ENCODE results near the gene JCAD. TPM values are rescaled to one million over a fixed set of nuclear protein-coding genes. Genes with fewer than 3 reads are reported as not detected.

JCAD gene
- total RNA-seq, 1 donor from 2014 or later = not detected

DNA sequence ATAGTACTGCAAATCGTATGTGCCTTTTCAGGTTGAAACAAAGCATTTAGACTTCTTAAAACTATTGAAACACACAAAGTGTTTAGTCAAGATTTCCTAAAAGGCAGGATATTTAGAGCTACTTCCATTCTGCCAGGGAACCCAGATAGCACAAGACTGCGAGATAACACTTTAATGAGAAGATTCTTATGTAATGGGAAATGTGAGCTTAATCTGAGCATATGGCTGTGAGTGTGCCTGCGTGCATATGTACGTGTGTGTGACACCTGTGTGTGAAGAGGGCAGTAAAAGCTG, 14.3 kb upstream of the JCAD start:
- Mint-ChIP-seq H3K9me3 (no peaks in the 10 kb centered on the region), H3K4me3 (no peak overlapping the region), H3K36me3 (ENCODE audit: low read depth) (no peaks in the 10 kb centered on the region), H3K27ac (no peak overlapping the region), H3K4me1 (no peaks in the 10 kb centered on the region), H3K27me3 (peaks cover 4% of the 10 kb centered on the region)
- POLR2A ChIA-PET = no interaction called here
- CTCF ChIA-PET = no interaction called here
- ATAC-seq (ENCODE audit: low read depth) (no peak), DNase-seq (no peak)
- intact Hi-C loops (cut with micrococcal nuclease) = no loop called here
- TF ChIP-seq, protein P1, sequence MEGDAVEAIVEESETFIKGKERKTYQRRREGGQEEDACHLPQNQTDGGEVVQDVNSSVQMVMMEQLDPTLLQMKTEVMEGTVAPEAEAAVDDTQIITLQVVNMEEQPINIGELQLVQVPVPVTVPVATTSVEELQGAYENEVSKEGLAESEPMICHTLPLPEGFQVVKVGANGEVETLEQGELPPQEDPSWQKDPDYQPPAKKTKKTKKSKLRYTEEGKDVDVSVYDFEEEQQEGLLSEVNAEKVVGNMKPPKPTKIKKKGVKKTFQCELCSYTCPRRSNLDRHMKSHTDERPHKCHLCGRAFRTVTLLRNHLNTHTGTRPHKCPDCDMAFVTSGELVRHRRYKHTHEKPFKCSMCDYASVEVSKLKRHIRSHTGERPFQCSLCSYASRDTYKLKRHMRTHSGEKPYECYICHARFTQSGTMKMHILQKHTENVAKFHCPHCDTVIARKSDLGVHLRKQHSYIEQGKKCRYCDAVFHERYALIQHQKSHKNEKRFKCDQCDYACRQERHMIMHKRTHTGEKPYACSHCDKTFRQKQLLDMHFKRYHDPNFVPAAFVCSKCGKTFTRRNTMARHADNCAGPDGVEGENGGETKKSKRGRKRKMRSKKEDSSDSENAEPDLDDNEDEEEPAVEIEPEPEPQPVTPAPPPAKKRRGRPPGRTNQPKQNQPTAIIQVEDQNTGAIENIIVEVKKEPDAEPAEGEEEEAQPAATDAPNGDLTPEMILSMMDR (IDR thresholded peaks at IDR 0.05) = no peak

DNA sequence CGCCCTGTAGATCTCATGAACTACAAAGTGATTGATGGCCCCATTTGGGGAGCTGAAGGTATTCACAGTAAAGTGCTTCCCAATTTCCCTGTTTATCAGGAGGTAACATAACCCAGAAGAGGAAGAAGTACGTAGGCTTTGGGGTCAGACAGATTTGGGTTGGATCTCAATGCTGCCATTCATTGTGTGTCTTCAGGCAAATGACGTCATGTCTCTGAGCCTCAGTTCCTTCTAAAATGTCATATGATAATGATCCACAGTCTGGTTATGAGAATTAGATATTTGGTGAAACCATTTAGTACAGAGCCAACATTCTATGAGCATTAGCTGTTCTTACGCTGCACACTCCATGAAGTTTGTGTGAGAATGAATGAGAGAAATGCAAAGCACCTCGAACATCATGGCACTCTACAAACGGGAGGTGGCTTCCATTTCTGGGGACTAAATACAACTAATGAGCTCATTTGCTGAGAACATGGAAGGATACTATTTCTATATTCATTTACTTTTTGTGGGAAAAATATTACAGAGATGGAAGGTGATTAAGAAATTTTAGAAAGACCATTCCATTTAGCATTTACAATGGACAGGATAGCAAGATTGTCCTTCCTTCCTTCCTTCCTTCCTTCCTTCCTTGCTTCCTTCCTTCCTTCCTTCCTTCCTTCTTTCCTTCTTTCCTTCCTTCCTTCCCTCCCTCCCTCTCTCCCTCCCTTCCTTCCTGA, 13.8 kb upstream of the JCAD start:
- ATAC-seq (ENCODE audit: low read depth) = no peak
- Mint-ChIP-seq H3K4me3 (no peak overlapping the region), H3K36me3 (ENCODE audit: low read depth) (no peaks in the 10 kb centered on the region), H3K9me3 (no peaks in the 10 kb centered on the region), H3K27ac (no peak overlapping the region), H3K4me1 (no peaks in the 10 kb centered on the region), H3K27me3 (peaks cover 4% of the 10 kb centered on the region)
- ChIA-PET CTCF (no interaction called here), POLR2A (no interaction called here)
- TF ChIP-seq, protein P1 (IDR thresholded peaks at IDR 0.05) = no peak
- DNase-seq = no peak
- intact Hi-C loops (cut with micrococcal nuclease) = no loop called here

DNA sequence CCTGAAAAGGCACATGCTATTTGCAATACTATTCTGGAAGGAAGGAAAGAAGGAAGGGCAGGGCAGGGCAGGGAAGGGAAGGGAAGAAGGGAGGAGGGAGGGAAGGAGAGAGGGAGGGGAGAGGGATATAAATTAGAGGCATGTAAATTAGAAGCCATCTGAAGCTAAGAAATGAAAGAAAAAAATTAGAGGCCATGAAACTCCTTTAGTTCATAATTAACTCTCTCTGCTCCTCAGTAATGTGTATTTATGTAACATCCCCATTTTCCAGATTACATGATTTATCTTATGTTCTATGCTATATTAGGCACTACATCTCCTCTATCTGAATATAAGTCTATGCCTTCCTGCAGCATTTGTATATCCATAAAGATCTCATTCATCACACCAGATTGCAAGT, 12.7 kb upstream of the JCAD start:
- CTCF ChIA-PET = no interaction called here
- intact Hi-C loops (cut with micrococcal nuclease) = no loop called here
- POLR2A ChIA-PET = no interaction called here

DNA sequence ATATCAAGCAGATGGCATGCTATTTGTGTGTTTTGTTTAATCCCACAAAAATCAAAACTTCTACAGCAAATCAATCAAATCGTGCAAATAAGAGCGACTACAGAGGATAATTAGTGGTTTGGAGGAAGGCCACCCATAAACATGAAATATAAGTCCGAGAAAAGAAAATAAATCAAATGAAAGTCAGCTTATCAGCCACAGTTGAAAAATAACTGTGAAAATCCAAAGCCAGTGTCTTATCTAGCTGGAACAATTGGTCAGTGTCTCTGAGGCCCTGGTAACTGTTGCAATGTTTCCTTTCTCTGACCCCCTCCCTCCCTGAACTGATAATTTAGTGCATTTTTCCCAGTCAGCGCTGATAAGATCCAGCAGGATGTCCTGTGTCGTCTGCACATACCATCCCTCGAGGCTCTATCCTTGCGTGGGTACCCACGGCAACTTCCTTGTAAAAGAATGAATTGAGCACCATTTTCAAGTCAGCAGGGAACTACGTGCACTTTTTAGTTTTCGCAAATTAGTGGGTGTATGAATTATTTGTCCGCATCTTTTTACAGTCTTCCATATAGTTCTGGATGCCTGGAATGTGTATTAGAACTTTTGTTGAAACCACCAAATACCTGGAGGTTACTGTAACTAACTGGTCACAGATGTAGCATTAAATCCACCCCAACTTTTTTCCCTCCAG, 10.8 kb upstream of the JCAD start:
- TF ChIP-seq, protein P1 (IDR thresholded peaks at IDR 0.05) = no peak
- intact Hi-C loops (cut with micrococcal nuclease) = no loop called here
- H3K4me1 Mint-ChIP-seq = no peaks in the 10 kb centered on the region

More for the DNA sequence above, 12.7 kb upstream of the JCAD start:
- DNase-seq (no peak), ATAC-seq (ENCODE audit: low read depth) (no peak)
- H3K4me3 Mint-ChIP-seq = no peak overlapping the region
- H3K4me1 Mint-ChIP-seq = no peaks in the 10 kb centered on the region
- TF ChIP-seq, protein P1 (IDR thresholded peaks at IDR 0.05) = no peak
- peaks cover 4% of the 10 kb centered on the region for H3K27me3 Mint-ChIP-seq
- H3K27ac Mint-ChIP-seq = no peak overlapping the region
- no peaks in the 10 kb centered on the region for H3K36me3 Mint-ChIP-seq (ENCODE audit: low read depth)
- H3K9me3 Mint-ChIP-seq = no peaks in the 10 kb centered on the region

DNA sequence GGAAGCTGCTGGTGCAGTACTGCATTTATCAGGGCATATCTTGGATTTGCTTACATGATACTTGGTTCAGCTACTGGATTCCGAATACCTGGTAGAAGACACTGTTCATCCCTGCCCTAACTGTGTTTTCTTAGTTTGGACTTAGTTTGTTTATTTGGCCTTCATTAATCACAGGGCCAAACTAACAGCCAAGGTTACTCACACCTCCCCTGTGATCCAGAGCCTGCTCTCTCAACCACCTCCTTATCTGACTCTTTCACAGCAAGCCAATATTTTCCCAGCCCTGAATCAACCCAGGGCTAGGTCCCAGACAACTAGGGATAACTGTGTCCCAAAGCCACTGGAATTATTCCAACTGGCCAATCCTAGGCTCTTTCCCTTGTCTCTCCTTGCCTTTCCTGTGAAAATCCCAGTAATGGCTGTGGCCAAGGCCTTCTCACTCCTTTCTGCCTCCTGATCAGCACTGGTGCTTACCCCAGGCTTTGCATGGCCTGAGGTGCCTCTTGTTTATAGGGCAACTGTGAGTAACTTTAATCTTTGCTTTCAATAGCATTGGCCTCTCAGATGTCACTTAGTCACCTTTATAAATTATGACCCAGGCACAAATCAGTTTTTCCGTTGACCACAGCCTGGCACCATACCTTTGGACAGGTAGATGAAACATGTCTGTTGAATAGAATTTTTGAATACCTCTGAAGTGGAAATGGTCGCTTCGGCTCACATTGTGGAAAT, 9.3 kb upstream of the JCAD start:
- DNase-seq (no peak), ATAC-seq (ENCODE audit: low read depth) (no peak)
- TF ChIP-seq, protein P1 (IDR thresholded peaks at IDR 0.05) = no peak
- H3K36me3 Mint-ChIP-seq (ENCODE audit: low read depth) = no peaks in the 10 kb centered on the region
- no peaks in the 10 kb centered on the region for H3K9me3 Mint-ChIP-seq
- H3K4me3 Mint-ChIP-seq = no peak overlapping the region
- POLR2A ChIA-PET = no interaction called here
- intact Hi-C loops (cut with micrococcal nuclease) = no loop called here
- no peak overlapping the region for H3K27ac Mint-ChIP-seq
- H3K4me1 Mint-ChIP-seq = no peaks in the 10 kb centered on the region
- CTCF ChIA-PET = no interaction called here
- H3K27me3 Mint-ChIP-seq = peaks cover 2% of the 10 kb centered on the region

More for the DNA sequence above, 10.8 kb upstream of the JCAD start:
- H3K4me3 Mint-ChIP-seq = no peak overlapping the region
- no peaks in the 10 kb centered on the region for H3K9me3 Mint-ChIP-seq
- H3K27me3 Mint-ChIP-seq = peaks cover 2% of the 10 kb centered on the region
- POLR2A ChIA-PET = no interaction called here
- CTCF ChIA-PET = no interaction called here
- no peaks in the 10 kb centered on the region for H3K36me3 Mint-ChIP-seq (ENCODE audit: low read depth)
- DNase-seq (no peak), ATAC-seq (ENCODE audit: low read depth) (no peak)
- H3K27ac Mint-ChIP-seq = no peak overlapping the region
